ENCODE data around the gene RDX. TPM values are rescaled to one million over a fixed set of nuclear protein-coding genes. Genes with fewer than 3 reads are reported as not detected.
"Not testable (repeated sequence)": the region's sequence is repeated elsewhere in the genome, so short reads cannot be mapped to it uniquely, and the experiment has no call there.

The RDX gene
- total and polyA plus RNA-seq, 4 donors, result 22.6 to 144 (median 71.1) TPM

DNA sequence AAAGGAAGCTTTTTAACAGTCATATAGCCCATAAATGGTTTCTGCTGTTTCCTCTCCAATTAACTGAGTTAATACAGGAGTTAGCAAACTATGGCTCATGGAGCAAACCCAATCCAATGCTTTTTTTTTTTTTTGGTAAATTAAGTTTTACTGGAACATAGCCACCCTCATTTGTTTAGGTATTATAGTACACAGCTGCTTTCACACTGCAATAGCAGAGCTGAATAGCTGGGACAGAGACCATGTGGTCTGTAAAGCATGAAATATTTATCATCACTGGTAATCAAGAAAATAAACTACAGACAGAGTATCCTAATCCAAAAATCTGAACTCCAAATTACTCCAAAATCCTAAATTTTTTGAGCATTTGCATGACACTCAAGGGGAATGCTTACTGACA is 53.7 kb downstream of the RDX start:
- Histone ChIP-seq H3K27ac (ENCODE audit: low read depth in 1 of 2, low read length in 2 of 2) (no peak overlapping the region), H3K4me1 (ENCODE audit: control insufficient read depth in 1 of 2, insufficient read depth in 2 of 2, low read length in 2 of 2) (no peaks in the 10 kb centered on the region), H3K27me3 (ENCODE audit: control insufficient read depth in 1 of 2, insufficient read depth in 2 of 2, low read length in 1 of 2) (no peaks in the 10 kb centered on the region), H3K4me3 (ENCODE audit: low read length in 2 of 2) (no peak overlapping the region), H3K9me3 (ENCODE audit: control insufficient read depth, low read length) (no peaks in the 10 kb centered on the region), H3K36me3 (ENCODE audit: control insufficient read depth in 1 of 2, insufficient read depth in 2 of 2, low read length in 1 of 2) (no peaks in the 10 kb centered on the region)
- intact Hi-C loops (cut with DNase I), result no loop called here
- DNase-seq (no peak), ATAC-seq (ENCODE audit: low FRiP score) (no peak)

DNA sequence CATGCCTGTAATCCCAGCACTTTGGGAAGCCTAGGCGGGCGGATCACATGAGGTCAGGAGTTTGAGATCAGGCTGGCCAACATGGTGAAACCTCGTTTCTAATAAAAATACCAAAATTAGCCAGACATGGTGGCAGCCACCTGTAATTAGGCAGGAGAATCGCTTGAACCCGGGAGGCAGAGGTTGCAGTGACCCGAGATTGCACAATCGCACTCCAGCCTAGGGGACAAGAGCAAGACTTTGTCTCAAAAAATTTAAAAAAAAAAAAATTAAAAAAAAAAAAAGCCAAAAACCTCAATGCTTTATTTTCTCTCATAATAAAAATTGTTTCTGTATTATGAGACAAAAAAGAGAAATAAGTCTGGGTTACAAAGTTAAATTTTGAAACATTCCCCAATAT is 54.2 kb downstream of the RDX start:
- DNase-seq (no peak), ATAC-seq (ENCODE audit: low FRiP score) (no peak)
- H3K4me3 ChIP-seq (ENCODE audit: low read length in 2 of 2), result no peak overlapping the region
- no peak overlapping the region for H3K27ac ChIP-seq (ENCODE audit: low read depth in 1 of 2, low read length in 2 of 2)
- intact Hi-C loops (cut with DNase I), result no loop called here
- no peaks in the 10 kb centered on the region for H3K27me3 ChIP-seq (ENCODE audit: control insufficient read depth in 1 of 2, insufficient read depth in 2 of 2, low read length in 1 of 2)
- H3K4me1 ChIP-seq (ENCODE audit: control insufficient read depth in 1 of 2, insufficient read depth in 2 of 2, low read length in 2 of 2), result no peaks in the 10 kb centered on the region
- WGBS, 2 donors, result 91 to 92% methylated on average over 7 of the region's 7 CpGs
- H3K36me3 ChIP-seq (ENCODE audit: control insufficient read depth in 1 of 2, insufficient read depth in 2 of 2, low read length in 1 of 2), result no peaks in the 10 kb centered on the region
- H3K9me3 ChIP-seq (ENCODE audit: control insufficient read depth, low read length), result no peaks in the 10 kb centered on the region

DNA sequence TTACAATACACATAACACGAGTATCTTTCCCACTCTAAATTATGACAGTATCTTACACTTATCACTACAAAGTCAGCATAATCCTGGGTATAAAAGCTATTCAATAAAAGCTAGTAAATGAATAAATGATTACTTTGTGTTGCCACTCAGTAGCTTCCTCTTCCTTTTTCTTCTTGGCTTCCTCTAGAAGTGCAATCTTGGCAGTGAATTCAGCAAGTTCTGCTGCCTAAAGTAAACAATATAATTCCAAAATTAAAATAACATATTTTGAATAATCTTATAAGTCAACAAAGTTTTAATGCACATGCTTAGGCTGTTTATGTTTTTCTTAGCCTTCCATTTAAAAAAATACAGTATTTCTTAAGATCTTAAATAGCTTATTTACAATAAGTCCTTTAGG is 60.4 kb downstream of the RDX start:
- ATAC-seq (ENCODE audit: low FRiP score) (no peak), DNase-seq (no peak)
- intact Hi-C loops (cut with DNase I), result no loop called here
- Histone ChIP-seq H3K4me3 (ENCODE audit: low read length in 2 of 2) (no peak overlapping the region), H3K9me3 (ENCODE audit: control insufficient read depth, low read length) (no peaks in the 10 kb centered on the region), H3K4me1 (ENCODE audit: control insufficient read depth in 1 of 2, insufficient read depth in 2 of 2, low read length in 2 of 2) (no peaks in the 10 kb centered on the region), H3K36me3 (ENCODE audit: control insufficient read depth in 1 of 2, insufficient read depth in 2 of 2, low read length in 1 of 2) (peaks cover 3 to 4% of the 10 kb centered on the region in 2 donors), H3K27ac (ENCODE audit: low read depth in 1 of 2, low read length in 2 of 2) (no peak overlapping the region), H3K27me3 (ENCODE audit: control insufficient read depth in 1 of 2, insufficient read depth in 2 of 2, low read length in 1 of 2) (no peaks in the 10 kb centered on the region)
- WGBS, 2 donors, result 77 to 79% methylated on average over 1 of the region's 1 CpG

DNA sequence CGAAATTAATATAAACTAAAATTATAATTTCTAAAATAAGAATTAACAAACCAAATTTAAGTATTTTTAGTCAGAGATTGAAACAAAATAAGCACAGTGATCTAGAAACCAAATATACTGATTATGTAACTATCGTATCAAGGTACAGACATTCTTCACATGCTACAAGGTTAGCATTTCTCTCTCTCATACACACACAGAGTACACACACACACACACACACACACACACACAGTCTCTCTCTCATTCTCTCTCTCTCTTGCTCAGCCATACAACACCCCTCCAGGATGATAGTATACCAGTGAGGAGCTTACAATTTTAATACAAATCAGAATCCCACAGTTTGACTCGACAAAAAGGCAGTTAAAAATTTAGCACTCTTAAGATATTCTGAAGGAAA is 66.0 kb downstream of the RDX start:
- Histone ChIP-seq H3K4me3 (ENCODE audit: low read length in 2 of 2) (no peak overlapping the region), H3K36me3 (ENCODE audit: control insufficient read depth in 1 of 2, insufficient read depth in 2 of 2, low read length in 1 of 2) (peaks cover 3 to 4% of the 10 kb centered on the region in 2 donors), H3K9me3 (ENCODE audit: control insufficient read depth, low read length) (no peaks in the 10 kb centered on the region), H3K4me1 (ENCODE audit: control insufficient read depth in 1 of 2, insufficient read depth in 2 of 2, low read length in 2 of 2) (no peaks in the 10 kb centered on the region), H3K27ac (ENCODE audit: low read depth in 1 of 2, low read length in 2 of 2) (no peak overlapping the region), H3K27me3 (ENCODE audit: control insufficient read depth in 1 of 2, insufficient read depth in 2 of 2, low read length in 1 of 2) (no peaks in the 10 kb centered on the region)
- intact Hi-C loops (cut with DNase I), result no loop called here
- ATAC-seq (ENCODE audit: low FRiP score), result no peak
- no peak for DNase-seq
- WGBS, 2 donors, result 92 to 95% methylated on average over 3 of the region's 3 CpGs

GRCh38 chr11:110219006-110219785 is 77.2 kb downstream of the RDX start:
- Histone ChIP-seq H3K4me1 (ENCODE audit: control insufficient read depth in 1 of 2, insufficient read depth in 2 of 2, low read length in 2 of 2) (no peaks in the 10 kb centered on the region), H3K36me3 (ENCODE audit: control insufficient read depth in 1 of 2, insufficient read depth in 2 of 2, low read length in 1 of 2) (no peaks in the 10 kb centered on the region), H3K27ac (ENCODE audit: low read depth in 1 of 2, low read length in 2 of 2) (no peak overlapping the region), H3K4me3 (ENCODE audit: low read length in 2 of 2) (no peak overlapping the region), H3K9me3 (ENCODE audit: control insufficient read depth, low read length) (no peaks in the 10 kb centered on the region), H3K27me3 (ENCODE audit: control insufficient read depth in 1 of 2, insufficient read depth in 2 of 2, low read length in 1 of 2) (no peaks in the 10 kb centered on the region)
- DNase-seq (no peak), ATAC-seq (ENCODE audit: low FRiP score) (no peak)
- intact Hi-C loops (cut with DNase I), result no loop called here
- 89 to 95% methylated on average over 4 of the region's 4 CpGs for WGBS, 2 donors

GRCh38 chr11:110217936-110218335 is 78.5 kb downstream of the RDX start:
- H3K4me3 ChIP-seq (ENCODE audit: low read length in 2 of 2), result no peak overlapping the region
- ATAC-seq (ENCODE audit: low FRiP score), result no peak
- H3K9me3 ChIP-seq (ENCODE audit: control insufficient read depth, low read length), result no peaks in the 10 kb centered on the region
- DNase-seq, result no peak
- no peaks in the 10 kb centered on the region for H3K36me3 ChIP-seq (ENCODE audit: control insufficient read depth in 1 of 2, insufficient read depth in 2 of 2, low read length in 1 of 2)
- intact Hi-C loops (cut with DNase I), result no loop called here
- no peaks in the 10 kb centered on the region for H3K4me1 ChIP-seq (ENCODE audit: control insufficient read depth in 1 of 2, insufficient read depth in 2 of 2, low read length in 2 of 2)
- H3K27ac ChIP-seq (ENCODE audit: low read depth in 1 of 2, low read length in 2 of 2), result no peak overlapping the region
- H3K27me3 ChIP-seq (ENCODE audit: control insufficient read depth in 1 of 2, insufficient read depth in 2 of 2, low read length in 1 of 2), result no peaks in the 10 kb centered on the region
- 39 to 43% methylated on average over 3 of the region's 3 CpGs for WGBS, 2 donors

GRCh38 chr11:110217223-110217877 is 79.1 kb downstream of the RDX start:
- Histone ChIP-seq H3K4me1 (ENCODE audit: control insufficient read depth in 1 of 2, insufficient read depth in 2 of 2, low read length in 2 of 2) (no peaks in the 10 kb centered on the region), H3K9me3 (ENCODE audit: control insufficient read depth, low read length) (no peaks in the 10 kb centered on the region), H3K27ac (ENCODE audit: low read depth in 1 of 2, low read length in 2 of 2) (no peak overlapping the region), H3K36me3 (ENCODE audit: control insufficient read depth in 1 of 2, insufficient read depth in 2 of 2, low read length in 1 of 2) (no peaks in the 10 kb centered on the region), H3K4me3 (ENCODE audit: low read length in 2 of 2) (no peak overlapping the region), H3K27me3 (ENCODE audit: control insufficient read depth in 1 of 2, insufficient read depth in 2 of 2, low read length in 1 of 2) (no peaks in the 10 kb centered on the region)
- DNase-seq (no peak), ATAC-seq (ENCODE audit: low FRiP score) (no peak)
- intact Hi-C loops (cut with DNase I), result no loop called here
- WGBS, 2 donors, result 84 to 86% methylated on average over 12 of the region's 12 CpGs

- not testable (repeated sequence) for H3K4me1 ChIP-seq (ENCODE audit: control insufficient read depth in 1 of 2, insufficient read depth in 2 of 2, low read length in 2 of 2); H3K9me3 ChIP-seq (ENCODE audit: control insufficient read depth, low read length); DNase-seq; H3K4me3 ChIP-seq (ENCODE audit: low read length in 2 of 2); H3K27ac ChIP-seq (ENCODE audit: low read depth in 1 of 2, low read length in 2 of 2); ATAC-seq (ENCODE audit: low FRiP score); H3K36me3 ChIP-seq (ENCODE audit: control insufficient read depth in 1 of 2, insufficient read depth in 2 of 2, low read length in 1 of 2); H3K27me3 ChIP-seq (ENCODE audit: control insufficient read depth in 1 of 2, insufficient read depth in 2 of 2, low read length in 1 of 2)
- intact Hi-C loops (cut with DNase I), result loop anchor here in 1 of 2 donors (10.0 kb wide), 1 partner anchor 1235 kb away; no protein-coding TSS in a partner anchor
- 0 to 13% methylated on average over 3 to 9 of the region's 14 CpGs for WGBS, 2 donors
These were observed 87.1 kb downstream of the RDX start for GRCh38 chr11:110209313-110209694.
